ENCODE results near the gene NAP1L5. TPM values are rescaled to one million over a fixed set of nuclear protein-coding genes. Genes with fewer than 3 reads are reported as not detected.

The NAP1L5 gene
- total RNA-seq (2014; rRNA removed; shearing (Covaris generic)) (1.3 and 2.0 TPM in 2 replicates), polyA plus RNA-seq (2016; fragmentation: Nextera tagmentation; extraction: Ambion mirVana) (2.4 and 3.9 TPM in 2 replicates)
- long read RNA-seq, partial matches to known transcripts: 0 of 1 reads
- long read RNA-seq, other reads (novel, unspliced or antisense): 0 of 1 reads

- TF ChIP-seq NANOG (IDR thresholded peaks at IDR 0.05; ENCODE audit: borderline replicate concordance) (no peak), CREB1 (CRISPR knock-in tag; IDR thresholded peaks at IDR 0.05; ENCODE audit: low read depth) (peak; percentile 85)
- H3K4me1 ChIP-seq (ENCODE audit: insufficient read depth): no peaks in the 10 kb centered on the region
- peak within 1 kb of the TSS; percentile 78 for H3K4me3 Mint-ChIP-seq
- no peaks in the 10 kb centered on the region for H3F3A ChIP-seq (replicated peaks; ENCODE audit: low read depth)
- H3K9me2 ChIP-seq (ENCODE audit: insufficient read depth): no peaks in the 10 kb centered on the region
- H3K4me3 ChIP-seq: peak within 1 kb of the TSS; percentile 59
- ATAC-seq (peak; percentile 88), DNase-seq (ENCODE audit: low spot score) (peak; percentile 58)
- no peak within 1 kb of the TSS for H3K27ac ChIP-seq (ENCODE audit: low read depth)
- peak within 1 kb of the TSS; percentile 81 for H3K4me2 ChIP-seq
- peak within 1 kb of the TSS; percentile 87 for H2AFZ ChIP-seq
- H3K36me3 ChIP-seq (ENCODE audit: insufficient read depth): no peaks in the 10 kb centered on the region
- H3K4me1 Mint-ChIP-seq: peaks cover 2% of the 10 kb centered on the region; the same call in 2 of the 3 replicates
- H3K27me3 Mint-ChIP-seq (ENCODE audit: insufficient read depth, low read depth, poor library complexity): peaks cover 6% of the 10 kb centered on the region
- H3K27me3 ChIP-seq (ENCODE audit: insufficient read depth): peaks cover 5% of the 10 kb centered on the region; the same call in 1 of the 2 replicates
- H3K9me3 Mint-ChIP-seq: no peaks in the 10 kb centered on the region
- no peaks in the 10 kb centered on the region for H3K36me3 Mint-ChIP-seq (ENCODE audit: low read depth)
- H3K79me2 ChIP-seq (replicated peaks; ENCODE audit: insufficient read depth): no peaks in the 10 kb centered on the region
- H3K27ac Mint-ChIP-seq: no peak within 1 kb of the TSS
- no peaks in the 10 kb centered on the region for H4K20me1 ChIP-seq (replicated peaks; ENCODE audit: insufficient read depth)
These were observed at the start of gene NAP1L5 for GRCh38 chr4:88697588-88698329. Gene NAP1L5 (minus strand): TSS chr4:88697829. CDS start chr4:88697754, 75 bp downstream.

GRCh38 chr4:88747351-88747750 is 49.7 kb upstream of the NAP1L5 start:
- no peak overlapping the region for H3K4me3 Mint-ChIP-seq
- no peaks in the 10 kb centered on the region for H3K9me3 Mint-ChIP-seq
- peaks cover 23% of the 10 kb centered on the region for H3K36me3 Mint-ChIP-seq (ENCODE audit: low read depth)
- H3K79me2 ChIP-seq (replicated peaks; ENCODE audit: insufficient read depth): no peaks in the 10 kb centered on the region
- H3K4me3 ChIP-seq: no peak overlapping the region
- ATAC-seq (no peak), DNase-seq (ENCODE audit: low spot score) (no peak)
- H2AFZ ChIP-seq: no peak overlapping the region
- no peak overlapping the region for H3K27ac Mint-ChIP-seq
- no peaks in the 10 kb centered on the region for H3K27me3 ChIP-seq (ENCODE audit: insufficient read depth)
- H3K27me3 Mint-ChIP-seq (ENCODE audit: insufficient read depth, low read depth, poor library complexity): peaks cover 2% of the 10 kb centered on the region
- H3K4me2 ChIP-seq: no peak overlapping the region
- no peak overlapping the region; the same call in 1 of the 2 replicates for H3K27ac ChIP-seq (ENCODE audit: low read depth)
- H3F3A ChIP-seq (replicated peaks; ENCODE audit: low read depth): no peaks in the 10 kb centered on the region
- H3K4me1 Mint-ChIP-seq: peaks cover 13% of the 10 kb centered on the region
- H3K36me3 ChIP-seq (ENCODE audit: insufficient read depth): peaks cover 6% of the 10 kb centered on the region; the same call in 1 of the 2 replicates
- H3K9me2 ChIP-seq (ENCODE audit: insufficient read depth): no peaks in the 10 kb centered on the region
- H3K4me1 ChIP-seq (ENCODE audit: insufficient read depth): peaks cover 15% of the 10 kb centered on the region
- H4K20me1 ChIP-seq (replicated peaks; ENCODE audit: insufficient read depth): no peaks in the 10 kb centered on the region
- TF ChIP-seq EZH2 (IDR thresholded peaks at IDR 0.05; ENCODE audit: low read depth, unreplicated experiment) (no peak), JUNB (IDR thresholded peaks at IDR 0.05; ENCODE audit: unreplicated experiment) (no peak), POLR2AphosphoS5 (IDR thresholded peaks at IDR 0.05; ENCODE audit: low read depth) (no peak), NANOG (IDR thresholded peaks at IDR 0.05; ENCODE audit: borderline replicate concordance) (no peak), CTCF (conservative IDR thresholded peaks at IDR 0.05; ENCODE audit: low read depth in 2 of 2) (no peak), ETS1 (IDR thresholded peaks at IDR 0.05) (no peak), CREB1 (CRISPR knock-in tag; IDR thresholded peaks at IDR 0.05; ENCODE audit: low read depth) (no peak), STAT1 (IDR thresholded peaks at IDR 0.05; ENCODE audit: unreplicated experiment) (no peak), REST (IDR thresholded peaks at IDR 0.05; ENCODE audit: unreplicated experiment) (no peak)

Data from GM23338 (cell line).